WI38 (cell line): ENCODE measurements around the gene CLCC1.
"Not testable (repeated sequence)": the region's sequence is repeated elsewhere in the genome, so short reads cannot be mapped to it uniquely, and the experiment has no call there.

Experiments
- H3K4me3 ChIP-seq: 2 replicates; pipeline ENCODE4 v1.5.1; 2011; ENCODE audit warnings: low read depth, mild to moderate bottlenecking, control low read depth, low read length
- TF ChIP-seq, protein P1 (sequence below): IDR thresholded peaks from 2 replicates; pipeline ENCODE4 v1.5.1; 2012; ENCODE audit warnings: low read depth, mild to moderate bottlenecking, control low read depth, low read length

Gene CLCC1

GRCh38 chr1:108951242-108951641 is 12.0 kb downstream of the CLCC1 start:
- TF ChIP-seq, protein P1, sequence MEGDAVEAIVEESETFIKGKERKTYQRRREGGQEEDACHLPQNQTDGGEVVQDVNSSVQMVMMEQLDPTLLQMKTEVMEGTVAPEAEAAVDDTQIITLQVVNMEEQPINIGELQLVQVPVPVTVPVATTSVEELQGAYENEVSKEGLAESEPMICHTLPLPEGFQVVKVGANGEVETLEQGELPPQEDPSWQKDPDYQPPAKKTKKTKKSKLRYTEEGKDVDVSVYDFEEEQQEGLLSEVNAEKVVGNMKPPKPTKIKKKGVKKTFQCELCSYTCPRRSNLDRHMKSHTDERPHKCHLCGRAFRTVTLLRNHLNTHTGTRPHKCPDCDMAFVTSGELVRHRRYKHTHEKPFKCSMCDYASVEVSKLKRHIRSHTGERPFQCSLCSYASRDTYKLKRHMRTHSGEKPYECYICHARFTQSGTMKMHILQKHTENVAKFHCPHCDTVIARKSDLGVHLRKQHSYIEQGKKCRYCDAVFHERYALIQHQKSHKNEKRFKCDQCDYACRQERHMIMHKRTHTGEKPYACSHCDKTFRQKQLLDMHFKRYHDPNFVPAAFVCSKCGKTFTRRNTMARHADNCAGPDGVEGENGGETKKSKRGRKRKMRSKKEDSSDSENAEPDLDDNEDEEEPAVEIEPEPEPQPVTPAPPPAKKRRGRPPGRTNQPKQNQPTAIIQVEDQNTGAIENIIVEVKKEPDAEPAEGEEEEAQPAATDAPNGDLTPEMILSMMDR = no peak
- no peak overlapping the region for H3K4me3 ChIP-seq

DNA sequence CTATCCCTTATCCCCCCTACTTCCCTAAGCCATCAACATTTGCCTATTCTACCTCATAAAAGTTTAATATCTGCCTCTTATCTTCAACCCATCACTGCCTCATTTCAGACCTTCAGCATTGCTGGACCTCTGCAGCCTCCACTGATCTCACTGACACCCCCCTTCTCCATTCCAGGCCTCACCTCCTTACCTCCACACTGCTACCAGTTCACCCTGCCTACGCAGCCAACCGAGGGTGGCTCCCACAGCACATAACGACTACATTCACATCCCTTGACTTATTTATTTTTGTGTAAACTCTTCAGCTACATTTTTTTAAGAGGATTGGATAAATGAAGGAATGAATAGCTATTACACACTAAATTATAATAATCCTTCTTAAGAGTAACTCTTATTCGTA is 14.2 kb downstream of the CLCC1 start:
- no peak overlapping the region for H3K4me3 ChIP-seq
- TF ChIP-seq, protein P1 = no peak

GRCh38 chr1:108947871-108948525 is 15.3 kb downstream of the CLCC1 start:
- H3K4me3 ChIP-seq = no peak overlapping the region
- TF ChIP-seq, protein P1 = no peak

DNA sequence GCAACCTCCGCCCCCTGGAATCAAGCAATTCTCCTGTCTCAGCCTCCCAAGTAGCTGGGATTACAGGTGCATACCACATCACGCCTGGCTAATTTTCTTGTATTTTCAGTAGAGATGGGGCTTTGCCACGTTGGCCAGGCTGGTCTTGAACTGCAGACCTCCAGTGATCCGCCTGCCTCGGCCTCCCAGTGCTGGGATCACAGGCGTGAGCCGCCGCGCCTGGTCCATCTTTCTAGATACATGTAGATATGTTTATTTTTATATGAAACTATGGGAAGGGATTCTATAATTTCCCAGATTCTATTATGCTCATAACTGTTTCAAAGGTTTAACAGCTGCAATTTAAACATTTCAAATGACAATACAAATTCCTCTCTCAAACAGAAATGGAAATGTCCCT is 27.1 kb downstream of the CLCC1 start:
- no peak overlapping the region for H3K4me3 ChIP-seq
- TF ChIP-seq, protein P1 = no peak

DNA sequence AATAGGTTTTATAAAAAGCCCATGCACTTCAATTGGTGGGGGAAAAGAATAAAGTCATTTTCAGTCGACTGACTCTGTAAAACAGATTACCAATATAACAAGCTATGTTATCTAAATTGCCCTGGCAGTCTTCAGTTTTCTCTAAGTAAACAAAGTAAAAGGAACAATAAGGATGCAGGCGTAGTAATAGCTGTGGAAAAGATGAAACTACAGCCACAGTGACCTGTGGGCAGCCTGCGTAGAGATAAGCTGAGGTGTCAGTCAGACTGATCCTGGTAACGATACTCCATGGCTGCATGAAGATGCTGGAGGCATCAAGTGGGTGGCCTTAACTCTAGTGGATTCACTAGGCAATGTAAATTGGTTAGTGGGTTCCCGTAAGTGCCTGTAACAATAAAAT is 29.3 kb downstream of the CLCC1 start:
- TF ChIP-seq, protein P1 = no peak
- H3K4me3 ChIP-seq = no peak overlapping the region

- not testable (repeated sequence) for H3K4me3 ChIP-seq
Measured at GRCh38 chr1:108927565-108927964, 35.7 kb downstream of the CLCC1 start.

DNA sequence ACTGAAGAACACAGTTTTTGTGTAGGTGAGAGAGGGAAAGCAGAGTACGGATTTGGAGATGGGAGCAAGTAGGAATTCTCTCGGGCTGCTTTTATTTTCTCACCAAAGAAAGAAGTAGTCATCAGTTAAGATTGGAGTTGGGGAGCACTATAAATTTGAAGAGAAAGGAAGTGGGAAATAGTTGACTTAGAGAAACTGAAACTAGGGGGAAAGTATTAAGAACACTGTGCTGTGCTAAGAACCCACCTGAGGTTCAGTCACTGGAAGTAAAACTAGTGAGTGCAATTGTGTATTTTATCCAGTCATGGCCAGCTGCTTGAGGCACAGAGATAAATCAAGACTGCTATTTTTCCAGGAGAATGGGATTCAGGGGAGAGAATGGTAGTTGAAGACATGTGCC is 37.4 kb downstream of the CLCC1 start:
- H3K4me3 ChIP-seq = no peak overlapping the region
- TF ChIP-seq, protein P1 = no peak

DNA sequence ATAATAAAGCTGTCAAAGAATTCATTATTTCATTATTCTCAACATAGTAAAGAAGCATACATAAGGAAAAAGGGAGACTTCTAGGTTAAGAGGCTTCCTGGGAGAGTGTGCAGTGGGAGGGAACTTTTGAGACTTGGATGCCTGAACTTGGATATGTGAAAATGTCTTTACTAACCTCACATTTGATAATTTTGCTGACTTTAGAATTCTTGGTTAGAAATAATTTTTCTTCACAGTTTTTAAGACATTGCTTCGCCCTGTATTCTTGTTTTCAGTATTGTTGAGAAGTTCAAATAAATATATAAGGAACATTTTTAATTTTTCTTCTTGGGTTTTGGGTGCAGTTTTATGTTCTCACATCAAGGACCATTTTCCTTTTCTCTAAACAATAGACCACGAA is 46.5 kb downstream of the CLCC1 start:
- no peak overlapping the region for H3K4me3 ChIP-seq
- TF ChIP-seq, protein P1 = no peak
